HG03039 (cell line): ENCODE results near the gene ARL5A.
A peak's percentile ranks its signal among the peaks of the same experiment; 100 is the strongest.

Experiments used
- ATAC-seq: cut with Tn5 transposase; IDR thresholded peaks from one replicate; pipeline ENCODE4 v1.9.1; 2021; ENCODE audit warnings: mild to moderate bottlenecking, moderate library complexity; ENCODE audit not compliant: unreplicated experiment

ARL5A gene

GRCh38 chr2:151841047-151841424 is 12.8 kb upstream of the ARL5A start:
- no peak for ATAC-seq

- ATAC-seq = peak; percentile 98
Measured at GRCh38 chr2:151840216-151841046, 12.2 kb upstream of the ARL5A start.

GRCh38 chr2:151837926-151838325 is 9.7 kb upstream of the ARL5A start:
- no peak for ATAC-seq

GRCh38 chr2:151833984-151834383 is 5.8 kb upstream of the ARL5A start:
- peak; percentile 74 for ATAC-seq

- ATAC-seq = no peak
Measured at GRCh38 chr2:151830961-151831360, 2.7 kb upstream of the ARL5A start.

- ATAC-seq = no peak
Measured at GRCh38 chr2:151828890-151829324, 686 bp upstream of the ARL5A start.

- ATAC-seq = peak; percentile 18
Measured at GRCh38 chr2:151827564-151828142, 568 bp downstream of the ARL5A start.

GRCh38 chr2:151826737-151827157 is 1.5 kb downstream of the ARL5A start:
- no peak for ATAC-seq

- no peak for ATAC-seq
Measured at GRCh38 chr2:151824886-151825285, 3.3 kb downstream of the ARL5A start.

- ATAC-seq = no peak
Measured at GRCh38 chr2:151823651-151824050, 4.6 kb downstream of the ARL5A start.

- ATAC-seq = peak; percentile 72
Measured at GRCh38 chr2:151819920-151820319, 8.3 kb downstream of the ARL5A start.

- no peak for ATAC-seq
Measured at GRCh38 chr2:151817929-151818328, 10.3 kb downstream of the ARL5A start.

- ATAC-seq = no peak
Measured at GRCh38 chr2:151816843-151817242, 11.4 kb downstream of the ARL5A start.

- no peak for ATAC-seq
Measured at GRCh38 chr2:151815821-151816489, 12.3 kb downstream of the ARL5A start.

GRCh38 chr2:151810489-151810888 is 17.7 kb downstream of the ARL5A start:
- ATAC-seq = no peak

GRCh38 chr2:151809073-151809383 is 19.2 kb downstream of the ARL5A start:
- no peak for ATAC-seq

GRCh38 chr2:151808258-151809072 is 19.8 kb downstream of the ARL5A start:
- no peak for ATAC-seq

GRCh38 chr2:151805961-151806360 is 22.3 kb downstream of the ARL5A start:
- ATAC-seq = no peak

- no peak for ATAC-seq
Measured at GRCh38 chr2:151805343-151805742, 22.9 kb downstream of the ARL5A start.

GRCh38 chr2:151803811-151804210 is 24.4 kb downstream of the ARL5A start:
- no peak for ATAC-seq

GRCh38 chr2:151802315-151802714 is 25.9 kb downstream of the ARL5A start:
- no peak for ATAC-seq
